GM23338 (cell line): Measurements from ENCODE around the gene SNX8. TPM values are rescaled to one million over a fixed set of nuclear protein-coding genes. Genes with fewer than 3 reads are reported as not detected.

Source experiments
- ATAC-seq: fragments of 200-7000 bp; cut with Tn5 transposase; 3 replicates; pipeline ENCODE4 v1.9.1; 2020
- DNase-seq: peaks from one replicate; pipeline ENCODE4 v3.0.0-alpha.2; 2015; ENCODE audit warnings: low spot score
- H2AFZ ChIP-seq: fragments of 200-600 bp; sonication (generic); 2 replicates; pipeline ENCODE4 v1.8.0; 2016; ENCODE audit warnings: antibody characterized with exemption, mild to moderate bottlenecking, moderate library complexity
- H3F3A ChIP-seq: fragments of 200-600 bp; sonication (generic); replicated peaks from 2 replicates; pipeline ENCODE4 v1.8.0; 2017; ENCODE audit warnings: antibody characterized with exemption, mixed run types, low read depth
- H3K27ac ChIP-seq: fragments of 200-600 bp; sonication (generic); 2 replicates; pipeline ENCODE4 v1.6.1; 2016; ENCODE audit warnings: low read depth
- H3K27me3 ChIP-seq: fragments of 200-600 bp; sonication (generic); 2 replicates; pipeline ENCODE4 v1.8.0; 2016; ENCODE audit warnings: mild to moderate bottlenecking, mixed run types, moderate library complexity; ENCODE audit not compliant: insufficient read depth
- H3K36me3 ChIP-seq: fragments of 200-600 bp; sonication (generic); 2 replicates; pipeline ENCODE4 v1.8.0; 2016; ENCODE audit warnings: mild to moderate bottlenecking; ENCODE audit not compliant: insufficient read depth
- H3K4me1 ChIP-seq: fragments of 200-600 bp; sonication (generic); 2 replicates; pipeline ENCODE4 v1.8.0; 2016; ENCODE audit warnings: mild to moderate bottlenecking, moderate library complexity; ENCODE audit not compliant: insufficient read depth
- H3K4me2 ChIP-seq: fragments of 200-600 bp; sonication (generic); 2 replicates; pipeline ENCODE4 v1.7.1; 2017; ENCODE audit warnings: mixed run types
- H3K4me3 ChIP-seq: fragments of 200-600 bp; sonication (generic); 2 replicates; pipeline ENCODE4 v1.6.1; 2016; ENCODE audit warnings: mixed run types
- H3K79me2 ChIP-seq: fragments of 200-600 bp; sonication (generic); replicated peaks from 2 replicates; pipeline ENCODE4 v1.8.0; 2017; ENCODE audit warnings: mild to moderate bottlenecking; ENCODE audit not compliant: insufficient read depth
- H3K9me2 ChIP-seq: fragments of 200-600 bp; sonication (generic); 2 replicates; pipeline ENCODE4 v1.8.0; 2017; ENCODE audit not compliant: insufficient read depth
- H4K20me1 ChIP-seq: fragments of 200-600 bp; sonication (generic); replicated peaks from 2 replicates; pipeline ENCODE4 v1.8.0; 2017; ENCODE audit warnings: mild to moderate bottlenecking; ENCODE audit not compliant: insufficient read depth
- H3K27ac Mint-ChIP-seq: 2 replicates; pipeline ENCODE4 v1.8.0; 2020; ENCODE audit warnings: inconsistent platforms, mild to moderate bottlenecking, moderate library complexity, mixed read lengths
- H3K27me3 Mint-ChIP-seq: 3 replicates; pipeline ENCODE4 v1.8.0; 2022; ENCODE audit warnings: low read depth, mild to moderate bottlenecking, moderate library complexity, mixed read lengths, inconsistent platforms; ENCODE audit not compliant: insufficient read depth, poor library complexity
- H3K36me3 Mint-ChIP-seq: 3 replicates; pipeline ENCODE4 v1.8.0; 2021; ENCODE audit warnings: low read depth, mild to moderate bottlenecking, inconsistent platforms, moderate library complexity, mixed read lengths
- H3K4me1 Mint-ChIP-seq: 3 replicates; pipeline ENCODE4 v1.8.0; 2020; ENCODE audit warnings: mild to moderate bottlenecking, inconsistent platforms, mixed read lengths
- H3K4me3 Mint-ChIP-seq: 3 replicates; pipeline ENCODE4 v1.8.0; 2021; ENCODE audit warnings: moderate library complexity, mild to moderate bottlenecking, inconsistent platforms, mixed read lengths
- H3K9me3 Mint-ChIP-seq: 3 replicates; pipeline ENCODE4 v1.8.0; 2020; ENCODE audit warnings: moderate library complexity, mild to moderate bottlenecking, inconsistent platforms, mixed read lengths
- CREB1 ChIP-seq: fragments of 250-450 bp; sonication (Bioruptor Pico); IDR thresholded peaks from 2 replicates; pipeline ENCODE4 v1.5.0; 2020; ENCODE audit warnings: low read depth, mild to moderate bottlenecking, moderate library complexity
- CTCF ChIP-seq, 2 experiments: fragments of 200-600 bp in 1 of 2; sonication (generic) in 1 of 2; conservative IDR thresholded peaks; 2 replicates each; pipeline versions ENCODE4 v1.5.1 to v1.6.1; 2016 to 2017; ENCODE audit warnings: antibody characterized with exemption in 2 of 2, low read depth in 2 of 2, mild to moderate bottlenecking in 2 of 2, moderate library complexity in 1 of 2
- EZH2 ChIP-seq: fragments of 200-600 bp; sonication (generic); IDR thresholded peaks from one replicate; pipeline ENCODE4 v1.8.0; 2017; ENCODE audit warnings: antibody characterized with exemption, mild to moderate bottlenecking, low read depth; ENCODE audit not compliant: unreplicated experiment
- EZH2phosphoT487 ChIP-seq: fragments of 200-600 bp; sonication (generic); IDR thresholded peaks from one replicate; pipeline ENCODE4 v1.8.1; 2018; ENCODE audit warnings: antibody characterized with exemption; ENCODE audit not compliant: unreplicated experiment
- JUNB ChIP-seq: IDR thresholded peaks from one replicate; pipeline ENCODE4 v1.6.1; 2016; ENCODE audit warnings: antibody characterized with exemption; ENCODE audit not compliant: unreplicated experiment
- NANOG ChIP-seq: IDR thresholded peaks from 2 replicates; pipeline ENCODE4 v1.6.1; 2016; ENCODE audit warnings: antibody characterized with exemption, borderline replicate concordance
- POLR2AphosphoS5 ChIP-seq: IDR thresholded peaks from 2 replicates; pipeline ENCODE4 v1.6.1; 2016; ENCODE audit warnings: antibody characterized with exemption, low read depth
- STAT1 ChIP-seq: IDR thresholded peaks from one replicate; pipeline ENCODE4 v1.6.1; 2016; ENCODE audit warnings: antibody characterized with exemption; ENCODE audit not compliant: unreplicated experiment
- ZNF331 ChIP-seq: fragments of 250-450 bp; sonication (Bioruptor Pico); IDR thresholded peaks from 2 replicates; pipeline ENCODE4 v1.5.0; 2020; ENCODE audit warnings: low read depth, mild to moderate bottlenecking, moderate library complexity
- polyA plus RNA-seq: library from polyadenylated mRNA; unstranded; fragments of >200 nt; fragmentation: Nextera tagmentation; extraction: Ambion mirVana; gene quantifications from 2 replicates; pipeline ENCODE4 v1.2.1, GENCODE V29; 2016
- total RNA-seq: library from RNA; depleted of rRNA; stranded (reverse); fragments of >200 nt; shearing (Covaris generic); gene quantifications from 2 replicates; pipeline ENCODE4 v1.2.3, GENCODE V29; 2014
- TF ChIP-seq, protein P1 (sequence below): IDR thresholded peaks from one replicate; pipeline ENCODE4 v1.6.1; 2018; ENCODE audit warnings: antibody characterized with exemption; ENCODE audit not compliant: unreplicated experiment
- TF ChIP-seq, protein P2 (sequence below): IDR thresholded peaks from 2 replicates; pipeline ENCODE4 v1.6.1; 2016; ENCODE audit warnings: antibody characterized with exemption

Gene SNX8
- total and polyA plus RNA-seq, 2 experiments from 2014 or later, result 44.3 to 50.9 TPM

DNA sequence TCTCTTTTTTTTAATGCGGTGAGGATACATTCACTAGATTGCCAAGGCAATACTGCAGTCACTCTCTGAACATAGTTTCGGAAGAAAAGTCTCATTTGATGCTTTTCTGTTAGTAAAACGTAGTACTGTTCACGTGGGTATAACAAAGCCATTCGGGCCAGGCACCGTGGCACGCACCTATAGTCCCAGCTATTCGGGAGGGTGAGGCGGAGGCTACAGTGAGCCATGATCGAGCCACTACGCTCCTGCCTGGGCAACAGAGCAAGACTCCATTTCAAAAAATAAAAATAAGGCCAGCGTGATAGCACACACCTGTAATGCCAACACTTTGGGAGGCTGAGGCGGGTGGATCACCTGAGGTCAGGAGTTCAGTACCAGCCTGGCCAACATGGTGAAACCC lies 24.6 kb downstream of the SNX8 start (continued):
- TF ChIP-seq, protein P1, sequence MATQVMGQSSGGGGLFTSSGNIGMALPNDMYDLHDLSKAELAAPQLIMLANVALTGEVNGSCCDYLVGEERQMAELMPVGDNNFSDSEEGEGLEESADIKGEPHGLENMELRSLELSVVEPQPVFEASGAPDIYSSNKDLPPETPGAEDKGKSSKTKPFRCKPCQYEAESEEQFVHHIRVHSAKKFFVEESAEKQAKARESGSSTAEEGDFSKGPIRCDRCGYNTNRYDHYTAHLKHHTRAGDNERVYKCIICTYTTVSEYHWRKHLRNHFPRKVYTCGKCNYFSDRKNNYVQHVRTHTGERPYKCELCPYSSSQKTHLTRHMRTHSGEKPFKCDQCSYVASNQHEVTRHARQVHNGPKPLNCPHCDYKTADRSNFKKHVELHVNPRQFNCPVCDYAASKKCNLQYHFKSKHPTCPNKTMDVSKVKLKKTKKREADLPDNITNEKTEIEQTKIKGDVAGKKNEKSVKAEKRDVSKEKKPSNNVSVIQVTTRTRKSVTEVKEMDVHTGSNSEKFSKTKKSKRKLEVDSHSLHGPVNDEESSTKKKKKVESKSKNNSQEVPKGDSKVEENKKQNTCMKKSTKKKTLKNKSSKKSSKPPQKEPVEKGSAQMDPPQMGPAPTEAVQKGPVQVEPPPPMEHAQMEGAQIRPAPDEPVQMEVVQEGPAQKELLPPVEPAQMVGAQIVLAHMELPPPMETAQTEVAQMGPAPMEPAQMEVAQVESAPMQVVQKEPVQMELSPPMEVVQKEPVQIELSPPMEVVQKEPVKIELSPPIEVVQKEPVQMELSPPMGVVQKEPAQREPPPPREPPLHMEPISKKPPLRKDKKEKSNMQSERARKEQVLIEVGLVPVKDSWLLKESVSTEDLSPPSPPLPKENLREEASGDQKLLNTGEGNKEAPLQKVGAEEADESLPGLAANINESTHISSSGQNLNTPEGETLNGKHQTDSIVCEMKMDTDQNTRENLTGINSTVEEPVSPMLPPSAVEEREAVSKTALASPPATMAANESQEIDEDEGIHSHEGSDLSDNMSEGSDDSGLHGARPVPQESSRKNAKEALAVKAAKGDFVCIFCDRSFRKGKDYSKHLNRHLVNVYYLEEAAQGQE, result no peak
- TF ChIP-seq POLR2AphosphoS5, result no peak
- TF ChIP-seq NANOG, result no peak
- TF ChIP-seq, protein P2, sequence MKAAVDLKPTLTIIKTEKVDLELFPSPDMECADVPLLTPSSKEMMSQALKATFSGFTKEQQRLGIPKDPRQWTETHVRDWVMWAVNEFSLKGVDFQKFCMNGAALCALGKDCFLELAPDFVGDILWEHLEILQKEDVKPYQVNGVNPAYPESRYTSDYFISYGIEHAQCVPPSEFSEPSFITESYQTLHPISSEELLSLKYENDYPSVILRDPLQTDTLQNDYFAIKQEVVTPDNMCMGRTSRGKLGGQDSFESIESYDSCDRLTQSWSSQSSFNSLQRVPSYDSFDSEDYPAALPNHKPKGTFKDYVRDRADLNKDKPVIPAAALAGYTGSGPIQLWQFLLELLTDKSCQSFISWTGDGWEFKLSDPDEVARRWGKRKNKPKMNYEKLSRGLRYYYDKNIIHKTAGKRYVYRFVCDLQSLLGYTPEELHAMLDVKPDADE, result no peak
- no peak for TF ChIP-seq STAT1
- no peak for TF ChIP-seq EZH2
- TF ChIP-seq CREB1 (CRISPR knock-in tag), result no peak
- no peak for TF ChIP-seq JUNB
- TF ChIP-seq ZNF331 (CRISPR knock-in tag), result no peak
- TF ChIP-seq CTCF (conservative IDR thresholded peaks at IDR 0.05; ENCODE audit: low read depth in 2 of 2), result no peak

- Histone ChIP-seq H3F3A (no peaks in the 10 kb centered on the region), H2AFZ (no peak overlapping the region), H4K20me1 (no peaks in the 10 kb centered on the region), H3K4me3 (no peak overlapping the region), H3K4me1 (no peaks in the 10 kb centered on the region), H3K79me2 (peaks cover 17% of the 10 kb centered on the region; the same call in 1 of the 2 replicates), H3K36me3 (no peaks in the 10 kb centered on the region), H3K4me2 (no peak overlapping the region), H3K9me2 (no peaks in the 10 kb centered on the region), H3K27me3 (no peaks in the 10 kb centered on the region), H3K27ac (no peak overlapping the region)
- Mint-ChIP-seq H3K27ac (no peak overlapping the region; the same call in 1 of the 2 replicates), H3K4me3 (no peak overlapping the region), H3K9me3 (no peaks in the 10 kb centered on the region), H3K36me3 (no peaks in the 10 kb centered on the region), H3K4me1 (no peaks in the 10 kb centered on the region), H3K27me3 (peaks cover 3% of the 10 kb centered on the region)
- ATAC-seq (no peak), DNase-seq (no peak)
- TF ChIP-seq EZH2phosphoT487, result no peak
- no peak for TF ChIP-seq CTCF (conservative IDR thresholded peaks at IDR 0.05; ENCODE audit: low read depth in 2 of 2)
- TF ChIP-seq EZH2, result no peak
- TF ChIP-seq NANOG, result no peak
Observed at GRCh38 chr7:2289111-2289586, 25.1 kb downstream of the SNX8 start.
